ENCODE data around the gene ARHGAP26.

The ARHGAP26 gene

GRCh38 chr5:142876817-142877216 is 106.6 kb downstream of the ARHGAP26 start:
- no peak for DNase-seq (ENCODE audit: low spot score)

GRCh38 chr5:142878111-142878510 is 107.9 kb downstream of the ARHGAP26 start:
- no peak for DNase-seq (ENCODE audit: low spot score)

GRCh38 chr5:142878638-142879037 is 108.5 kb downstream of the ARHGAP26 start:
- no peak for DNase-seq (ENCODE audit: low spot score)

- no peak for DNase-seq (ENCODE audit: low spot score)
These were observed 111.1 kb downstream of the ARHGAP26 start for GRCh38 chr5:142881076-142881783.

- no peak for DNase-seq (ENCODE audit: low spot score)
These were observed 111.6 kb downstream of the ARHGAP26 start for GRCh38 chr5:142881784-142882126.

- no peak for DNase-seq (ENCODE audit: low spot score)
These were observed 112.8 kb downstream of the ARHGAP26 start for GRCh38 chr5:142883025-142883424.

GRCh38 chr5:142883438-142883837 is 113.3 kb downstream of the ARHGAP26 start:
- DNase-seq (ENCODE audit: low spot score), result no peak

GRCh38 chr5:142884029-142884428 is 113.9 kb downstream of the ARHGAP26 start:
- no peak for DNase-seq (ENCODE audit: low spot score)

GRCh38 chr5:142886211-142886610 is 116.0 kb downstream of the ARHGAP26 start:
- no peak for DNase-seq (ENCODE audit: low spot score)

GRCh38 chr5:142886956-142887355 is 116.8 kb downstream of the ARHGAP26 start:
- no peak for DNase-seq (ENCODE audit: low spot score)

- peak; percentile 78 for DNase-seq (ENCODE audit: low spot score)
These were observed 118.4 kb downstream of the ARHGAP26 start for GRCh38 chr5:142888469-142889085.

- no peak for DNase-seq (ENCODE audit: low spot score)
These were observed 121.8 kb downstream of the ARHGAP26 start for GRCh38 chr5:142892021-142892420.

GRCh38 chr5:142894315-142894714 is 124.1 kb downstream of the ARHGAP26 start:
- DNase-seq (ENCODE audit: low spot score), result no peak

GRCh38 chr5:142894749-142895148 is 124.6 kb downstream of the ARHGAP26 start:
- DNase-seq (ENCODE audit: low spot score), result peak; percentile 48

- DNase-seq (ENCODE audit: low spot score), result peak; percentile 90
These were observed 126.3 kb downstream of the ARHGAP26 start for GRCh38 chr5:142896325-142897007.

GRCh38 chr5:142897328-142897727 is 127.2 kb downstream of the ARHGAP26 start:
- no peak for DNase-seq (ENCODE audit: low spot score)

GRCh38 chr5:142900927-142901326 is 130.8 kb downstream of the ARHGAP26 start:
- DNase-seq (ENCODE audit: low spot score), result peak; percentile 63

- no peak for DNase-seq (ENCODE audit: low spot score)
These were observed 131.5 kb downstream of the ARHGAP26 start for GRCh38 chr5:142901476-142902185.

GRCh38 chr5:142902186-142902965 is 132.2 kb downstream of the ARHGAP26 start:
- no peak for DNase-seq (ENCODE audit: low spot score)

GRCh38 chr5:142904416-142904815 is 134.2 kb downstream of the ARHGAP26 start:
- DNase-seq (ENCODE audit: low spot score), result peak; percentile 88

- no peak for DNase-seq (ENCODE audit: low spot score)
These were observed 135.2 kb downstream of the ARHGAP26 start for GRCh38 chr5:142905348-142905747.
